HG03354 (cell line): Measurements from ENCODE around the gene FASTKD1.
"Not testable (repeated sequence)": the region's sequence is repeated elsewhere in the genome, so short reads cannot be mapped to it uniquely, and the experiment has no call there.

Experiments
- ATAC-seq: cut with Tn5 transposase; IDR thresholded peaks from one replicate; pipeline ENCODE4 v1.9.1; 2021; ENCODE audit warnings: mild to moderate bottlenecking; ENCODE audit not compliant: unreplicated experiment, poor library complexity, severe bottlenecking

Gene FASTKD1

GRCh38 chr2:169572189-169572588 is 1.5 kb downstream of the FASTKD1 start:
- ATAC-seq = no peak

GRCh38 chr2:169571571-169571970 is 2.1 kb downstream of the FASTKD1 start:
- no peak for ATAC-seq

GRCh38 chr2:169570752-169571151 is 2.9 kb downstream of the FASTKD1 start:
- ATAC-seq = not testable (repeated sequence)

- ATAC-seq = no peak
Observed at GRCh38 chr2:169569948-169570347, 3.7 kb downstream of the FASTKD1 start.

- no peak for ATAC-seq
Observed at GRCh38 chr2:169565686-169566085, 8.0 kb downstream of the FASTKD1 start.

GRCh38 chr2:169562519-169562918 is 11.1 kb downstream of the FASTKD1 start:
- no peak for ATAC-seq

- not testable (repeated sequence) for ATAC-seq
Observed at GRCh38 chr2:169562084-169562483, 11.6 kb downstream of the FASTKD1 start.

GRCh38 chr2:169561364-169561763 is 12.3 kb downstream of the FASTKD1 start:
- ATAC-seq = no peak

GRCh38 chr2:169546756-169547155 is 26.9 kb downstream of the FASTKD1 start:
- ATAC-seq = no peak

- no peak for ATAC-seq
Observed at GRCh38 chr2:169542433-169542832, 31.2 kb downstream of the FASTKD1 start.

GRCh38 chr2:169540146-169540545 is 33.5 kb downstream of the FASTKD1 start:
- no peak for ATAC-seq

GRCh38 chr2:169539460-169539859 is 34.2 kb downstream of the FASTKD1 start:
- ATAC-seq = not testable (repeated sequence)

GRCh38 chr2:169528271-169528701 is 45.4 kb downstream of the FASTKD1 start:
- peak; percentile 93 for ATAC-seq

- no peak for ATAC-seq
Observed at GRCh38 chr2:169526451-169526850, 47.2 kb downstream of the FASTKD1 start.

GRCh38 chr2:169525434-169525833 is 48.2 kb downstream of the FASTKD1 start:
- no peak for ATAC-seq

GRCh38 chr2:169523681-169524080 is 50.0 kb downstream of the FASTKD1 start:
- no peak for ATAC-seq

GRCh38 chr2:169520896-169521295 is 52.8 kb downstream of the FASTKD1 start:
- no peak for ATAC-seq

- ATAC-seq = not testable (repeated sequence)
Observed at GRCh38 chr2:169516488-169516995, 57.1 kb downstream of the FASTKD1 start.

GRCh38 chr2:169514758-169515157 is 58.9 kb downstream of the FASTKD1 start:
- ATAC-seq = not testable (repeated sequence)

- no peak for ATAC-seq
Observed at GRCh38 chr2:169513926-169514325, 59.7 kb downstream of the FASTKD1 start.

- no peak for ATAC-seq
Observed at GRCh38 chr2:169513094-169513493, 60.6 kb downstream of the FASTKD1 start.

- no peak for ATAC-seq
Observed at GRCh38 chr2:169512525-169512924, 61.1 kb downstream of the FASTKD1 start.
